ENCODE measurements around the gene C8B.

Gene C8B

GRCh38 chr1:56894014-56894413 is 71.8 kb downstream of the C8B start:
- no peak for DNase-seq

GRCh38 chr1:56890229-56890628 is 75.6 kb downstream of the C8B start:
- DNase-seq, result no peak

GRCh38 chr1:56881417-56881816 is 84.4 kb downstream of the C8B start:
- DNase-seq, result no peak

- DNase-seq, result no peak
Observed at GRCh38 chr1:56880774-56881173, 85.0 kb downstream of the C8B start.

All from CD4-positive, alpha-beta T cell treated with Interleukin-12 subunit alpha and Interleukin-12 subunit beta, for 1 hour (primary cell).